ENCODE results near the gene MALL.
"Not testable (repeated sequence)": the region's sequence is repeated elsewhere in the genome, so short reads cannot be mapped to it uniquely, and the experiment has no call there.

MALL gene

DNA sequence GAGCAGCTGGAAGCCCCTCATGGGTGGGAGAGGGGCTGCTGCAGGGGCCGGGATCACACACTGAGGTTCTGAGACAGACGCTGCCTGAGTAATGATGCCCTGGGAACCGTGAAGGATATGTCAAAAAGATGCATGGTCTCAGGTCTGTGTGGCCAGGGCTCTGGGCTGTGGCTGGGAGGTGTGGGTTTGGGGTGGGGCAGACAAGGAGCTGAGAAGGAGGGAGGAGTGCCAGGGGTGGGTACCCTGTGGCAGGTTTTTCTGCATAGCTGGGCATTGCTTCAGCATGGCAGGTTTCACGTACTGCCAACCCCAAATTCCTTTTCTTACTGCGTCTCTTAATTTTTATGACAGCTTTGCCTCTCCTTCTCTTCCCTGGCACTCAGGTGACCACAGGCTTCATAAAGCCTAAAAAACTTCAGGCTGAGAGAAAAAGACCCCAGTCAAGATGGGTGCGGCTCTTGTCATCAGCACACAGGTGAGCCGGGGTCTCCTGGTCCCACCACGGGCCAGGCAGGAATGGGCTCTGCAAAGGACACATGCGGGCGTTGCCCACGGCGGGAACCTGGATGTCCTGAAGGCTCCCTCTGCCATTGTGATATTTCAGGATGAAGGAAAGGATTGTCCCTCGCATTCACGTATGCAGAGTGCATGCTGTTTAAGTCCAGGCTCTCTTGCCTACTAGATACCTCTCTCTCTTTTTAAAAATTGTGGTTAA lies 18.0 kb downstream of the MALL start:
- DNase-seq (ENCODE audit: low spot score): no peak

DNA sequence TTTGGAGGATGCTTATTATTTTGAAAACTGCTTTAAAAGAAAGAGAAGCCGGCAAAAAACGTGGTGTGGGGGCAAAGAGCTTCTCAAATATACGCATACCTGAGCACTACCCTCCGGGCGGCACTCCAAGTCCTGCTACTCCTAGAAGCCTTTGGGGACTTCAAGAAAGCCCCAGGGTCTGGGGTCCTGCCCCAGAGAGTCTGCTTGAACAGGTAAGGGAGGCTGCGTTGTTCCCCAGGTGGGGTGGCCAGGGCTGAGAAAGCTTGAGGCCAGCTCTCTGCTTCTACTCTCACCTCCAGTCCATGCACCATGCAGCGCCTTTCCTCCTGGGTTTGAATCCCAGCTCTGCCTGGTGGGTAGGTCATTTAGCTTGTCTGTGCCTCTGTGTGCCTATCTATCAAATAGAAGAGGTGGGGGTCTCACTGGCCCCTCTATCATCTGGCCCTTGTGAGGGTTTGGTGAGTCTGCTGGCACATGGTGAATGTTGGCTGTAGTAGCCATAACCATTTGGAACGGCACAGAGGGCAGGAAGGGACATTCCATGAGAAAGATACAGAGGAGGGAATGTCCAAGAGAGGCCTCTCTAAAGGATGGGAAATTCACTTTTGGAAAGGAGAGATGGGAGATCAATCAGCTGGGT lies 19.5 kb downstream of the MALL start:
- DNase-seq (ENCODE audit: low spot score): no peak

DNA sequence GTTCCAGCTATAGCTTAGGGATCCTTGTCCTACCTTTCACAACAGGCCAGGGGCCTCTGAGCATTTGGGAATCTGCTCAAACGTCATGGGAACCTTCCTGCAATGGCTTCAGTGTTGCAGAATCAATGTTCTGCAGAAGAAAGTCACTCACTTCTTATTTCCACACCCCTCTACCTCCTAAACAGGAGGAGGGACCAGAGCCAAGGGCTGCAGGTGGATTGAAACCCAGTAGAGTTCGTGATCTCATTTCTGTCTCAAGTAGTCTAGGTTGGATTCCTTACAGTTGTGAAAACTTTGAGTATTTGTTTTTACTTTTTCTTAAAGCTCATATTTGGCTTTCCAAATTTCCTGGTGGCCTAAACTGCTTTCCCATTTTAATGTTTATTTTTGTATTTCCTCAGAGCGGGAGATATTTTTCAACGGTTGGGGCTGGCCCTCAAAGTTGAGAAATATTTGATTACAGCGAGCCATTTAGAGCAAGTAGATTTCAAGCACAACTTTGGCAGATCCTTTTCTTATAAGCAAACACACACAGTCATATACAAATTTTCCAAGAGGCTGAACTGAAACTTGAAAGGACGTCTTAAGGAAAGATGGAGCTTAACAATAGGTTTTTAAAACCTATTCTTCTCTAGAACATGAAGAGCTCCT lies 20.6 kb downstream of the MALL start:
- not testable (repeated sequence) for DNase-seq (ENCODE audit: low spot score)

DNA sequence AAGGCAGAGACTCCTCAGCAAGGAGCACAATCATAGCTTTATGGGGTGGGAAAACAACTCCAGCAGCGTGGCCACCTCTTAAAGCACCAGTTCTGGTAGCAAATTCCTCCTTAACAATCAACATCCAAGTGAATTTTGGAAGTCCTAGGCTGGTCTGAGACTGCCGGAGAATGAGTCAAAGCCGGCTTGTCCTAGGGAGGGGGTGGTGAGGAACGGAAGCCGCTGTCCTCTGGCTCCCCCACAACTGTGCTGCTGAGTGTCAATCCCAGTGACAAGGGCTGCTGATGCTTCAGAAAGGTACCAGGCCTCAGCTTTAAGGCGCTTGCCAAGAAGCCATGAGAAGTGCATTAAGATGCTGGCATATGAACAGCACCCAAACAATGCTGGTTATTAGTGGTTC lies 21.7 kb downstream of the MALL start:
- DNase-seq (ENCODE audit: low spot score): not testable (repeated sequence)

DNA sequence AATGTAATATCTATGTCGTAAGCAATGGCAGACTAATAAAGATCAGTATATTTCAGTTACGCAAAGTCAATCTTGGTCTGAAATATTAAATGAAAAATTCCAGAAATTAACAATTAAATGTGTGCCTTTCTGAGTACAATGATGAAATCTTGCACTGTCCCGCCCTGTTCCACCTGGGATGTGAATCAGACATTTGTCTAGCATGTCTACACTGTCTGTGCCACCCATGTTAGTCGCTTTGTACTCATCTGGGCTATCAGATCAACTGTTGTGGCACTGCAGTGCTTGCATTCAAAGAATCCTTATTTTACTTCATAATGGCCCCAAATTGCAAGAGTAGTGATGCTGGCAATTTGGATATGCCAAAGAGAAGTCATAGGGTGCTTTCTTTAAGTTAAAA lies 25.5 kb downstream of the MALL start:
- not testable (repeated sequence) for DNase-seq (ENCODE audit: low spot score)

DNA sequence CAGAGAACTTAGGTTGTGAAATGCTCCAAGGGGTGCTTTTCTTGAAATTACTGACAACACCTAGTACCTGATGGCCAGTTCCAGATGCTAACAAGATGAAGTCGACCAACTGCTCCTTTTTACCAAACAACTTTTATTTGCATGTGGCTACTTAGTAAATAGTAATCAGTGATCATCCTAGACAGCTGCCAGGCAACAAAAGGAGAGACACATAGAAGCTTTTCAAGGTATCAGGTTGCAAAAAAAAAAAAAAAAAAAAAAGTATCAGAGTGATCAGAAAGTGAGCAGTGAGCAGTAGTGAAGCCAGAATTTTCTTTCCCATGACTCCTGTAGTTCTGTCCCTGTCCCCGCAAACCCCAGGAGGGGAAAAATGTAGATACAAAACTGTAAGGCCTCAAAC lies 31.9 kb downstream of the MALL start:
- not testable (repeated sequence) for DNase-seq (ENCODE audit: low spot score)

DNA sequence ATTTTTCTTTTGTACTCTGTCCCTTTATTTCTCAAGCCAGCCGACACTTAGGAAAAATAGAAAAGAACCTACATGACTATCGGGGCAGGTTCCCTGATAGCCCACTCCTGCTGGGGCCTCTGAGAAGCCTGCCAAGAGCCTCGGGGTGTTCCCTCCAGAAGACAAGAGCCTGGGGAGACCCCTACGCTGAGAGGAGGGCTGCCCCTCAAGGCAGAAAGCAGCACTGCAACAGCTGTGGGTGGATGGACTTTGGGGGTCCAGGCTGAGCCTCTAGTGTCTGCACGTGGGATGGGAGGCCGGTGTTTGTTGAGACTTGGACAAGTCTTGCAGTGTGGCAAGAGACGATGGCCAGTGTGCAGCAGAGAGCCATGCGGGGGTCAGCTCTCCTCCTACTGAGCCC lies 32.5 kb downstream of the MALL start:
- DNase-seq (ENCODE audit: low spot score): not testable (repeated sequence)

DNA sequence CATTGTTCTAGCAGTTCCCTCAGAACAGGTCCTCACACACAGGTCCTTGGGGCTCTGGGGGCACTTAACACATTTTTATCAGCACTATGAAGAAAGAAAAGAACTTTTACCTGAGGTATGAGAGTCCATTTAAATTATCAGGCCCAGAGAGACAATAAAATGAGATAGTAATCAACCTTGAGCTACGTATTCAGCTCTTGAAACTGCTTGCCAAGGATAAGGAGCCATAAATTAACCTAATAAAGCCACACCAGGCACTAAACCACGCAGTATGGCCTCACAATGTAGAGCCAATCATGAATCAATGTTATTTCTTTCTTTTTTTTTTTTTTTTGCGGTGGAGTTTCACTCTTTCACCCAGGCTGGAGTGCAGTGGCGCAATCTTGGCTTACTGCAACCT lies 37.5 kb downstream of the MALL start:
- not testable (repeated sequence) for DNase-seq (ENCODE audit: low spot score)

DNA sequence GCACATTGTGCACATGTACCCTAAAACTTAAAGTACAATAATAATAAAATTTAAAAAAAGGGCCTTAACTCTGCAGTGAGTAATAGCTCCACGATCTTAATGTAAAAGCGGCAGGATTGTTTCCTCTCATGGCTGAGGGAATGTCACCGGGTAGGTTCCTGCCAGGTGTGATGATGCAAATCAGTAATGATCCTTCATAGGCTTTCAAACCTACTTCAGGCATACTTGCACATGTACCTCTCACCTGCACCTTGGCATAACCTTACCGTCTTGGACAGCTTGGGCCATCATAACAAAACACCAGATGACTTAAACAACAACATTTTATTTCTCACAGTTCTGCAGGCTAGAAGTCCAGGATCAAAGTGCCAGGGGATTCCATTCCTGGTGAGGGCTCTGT lies 39.7 kb downstream of the MALL start:
- DNase-seq (ENCODE audit: low spot score): not testable (repeated sequence)

DNA sequence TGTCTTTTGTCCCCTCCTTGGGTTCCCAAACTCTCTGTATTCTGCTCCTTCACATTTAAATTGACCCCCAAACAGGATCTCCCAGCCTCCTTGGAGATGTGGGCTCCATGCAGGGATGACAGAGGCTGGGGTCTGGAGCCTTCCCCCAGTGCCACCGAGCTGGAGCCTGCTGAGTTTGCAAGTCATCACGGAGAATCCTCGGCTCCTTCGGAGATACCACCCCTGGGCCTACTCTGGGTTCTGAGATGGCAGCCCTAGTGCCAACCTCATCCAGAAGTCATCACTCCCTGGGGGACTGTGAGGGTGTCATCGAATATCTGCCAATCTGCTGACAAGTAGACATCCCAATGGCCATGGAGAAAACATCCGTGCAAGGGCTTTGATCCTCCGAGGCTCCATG lies 45.8 kb downstream of the MALL start:
- not testable (repeated sequence) for DNase-seq (ENCODE audit: low spot score)

DNA sequence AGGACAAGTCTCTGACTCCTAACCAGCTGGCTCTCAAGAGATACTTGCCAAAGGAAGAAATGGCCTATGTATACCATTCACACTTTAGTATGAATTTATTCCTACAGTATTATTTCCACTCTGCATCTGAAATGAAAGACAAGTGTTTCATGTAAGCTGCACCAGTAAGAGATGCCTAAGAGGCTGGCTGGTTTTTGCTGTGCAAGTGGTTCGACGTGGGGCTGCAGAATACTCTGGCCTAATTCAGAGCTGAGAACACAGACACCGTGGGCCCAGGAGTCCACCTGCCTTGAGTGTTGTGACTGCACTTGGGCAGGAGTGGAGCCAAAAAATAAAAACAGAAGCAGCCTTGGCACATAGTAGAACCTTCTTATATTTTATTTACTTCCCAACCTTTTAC lies 47.5 kb downstream of the MALL start:
- not testable (repeated sequence) for DNase-seq (ENCODE audit: low spot score)

DNA sequence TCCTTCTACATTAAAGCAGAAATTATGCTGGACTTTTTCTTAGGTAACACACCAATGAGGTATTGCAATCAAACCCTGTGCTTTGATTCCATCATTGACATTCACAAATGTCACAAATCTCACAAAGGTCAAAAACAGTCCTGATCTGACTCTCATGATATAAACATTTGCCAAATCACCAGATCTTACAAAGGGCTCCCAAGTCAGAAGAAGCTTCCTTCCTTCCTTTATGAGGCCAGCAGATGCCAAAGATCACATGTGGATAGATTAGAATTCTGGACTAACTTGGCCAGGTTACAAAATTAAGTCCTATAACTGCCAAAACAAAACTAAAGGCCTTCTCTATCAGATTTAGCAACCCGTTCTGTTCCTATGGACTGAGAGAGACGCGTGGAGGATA lies 53.3 kb downstream of the MALL start:
- DNase-seq (ENCODE audit: low spot score): not testable (repeated sequence)

DNA sequence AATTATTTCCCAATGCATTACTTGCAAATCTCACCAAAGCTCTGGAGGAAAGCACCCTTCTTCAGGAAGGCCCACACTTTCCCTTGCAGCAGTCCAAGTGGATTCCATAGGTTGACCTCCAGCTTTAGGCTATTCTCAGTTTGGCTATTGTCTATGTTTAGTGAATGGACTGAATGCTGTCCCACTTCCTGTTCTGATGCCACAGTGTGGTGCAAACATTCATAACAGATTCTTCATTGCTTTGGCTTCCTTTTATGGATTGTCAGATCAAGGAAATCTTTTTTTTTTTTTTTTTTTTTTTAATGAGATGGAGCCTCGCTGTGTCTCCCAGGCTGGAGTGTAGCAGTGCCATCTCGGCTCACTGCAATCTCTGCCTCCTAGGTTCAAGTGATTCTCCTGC lies 55.1 kb downstream of the MALL start:
- not testable (repeated sequence) for DNase-seq (ENCODE audit: low spot score)

DNA sequence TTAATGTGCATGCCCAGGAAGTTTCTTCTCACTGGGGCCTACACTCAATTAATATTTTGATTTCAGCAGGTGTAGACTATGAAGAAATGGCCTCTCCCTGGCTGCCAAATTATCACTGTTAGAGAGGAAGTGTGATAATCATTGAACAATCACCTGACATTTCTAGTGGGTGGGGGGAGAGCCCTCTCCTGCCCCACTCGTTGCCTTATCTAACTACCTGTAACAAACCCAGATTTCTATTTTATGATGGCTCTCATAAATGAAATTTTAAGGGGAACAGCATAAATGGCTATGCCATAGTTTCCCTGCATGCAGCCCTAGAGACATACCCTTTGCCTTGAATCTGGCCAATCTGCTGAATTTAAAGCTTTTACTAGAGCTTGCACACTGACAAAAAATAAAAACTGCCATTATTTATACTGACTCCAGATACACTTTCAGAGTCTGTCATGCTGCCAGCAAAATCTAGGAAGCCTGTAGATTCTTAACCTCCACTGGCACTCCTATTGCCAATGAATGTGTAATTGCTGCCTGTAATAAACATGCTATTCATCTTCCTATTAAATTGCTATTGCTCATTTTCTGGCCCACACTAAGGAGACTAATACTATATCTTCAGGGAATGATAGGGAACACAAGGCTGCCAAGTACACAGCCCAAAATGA lies 55.8 kb downstream of the MALL start:
- DNase-seq (ENCODE audit: low spot score): not testable (repeated sequence)

DNA sequence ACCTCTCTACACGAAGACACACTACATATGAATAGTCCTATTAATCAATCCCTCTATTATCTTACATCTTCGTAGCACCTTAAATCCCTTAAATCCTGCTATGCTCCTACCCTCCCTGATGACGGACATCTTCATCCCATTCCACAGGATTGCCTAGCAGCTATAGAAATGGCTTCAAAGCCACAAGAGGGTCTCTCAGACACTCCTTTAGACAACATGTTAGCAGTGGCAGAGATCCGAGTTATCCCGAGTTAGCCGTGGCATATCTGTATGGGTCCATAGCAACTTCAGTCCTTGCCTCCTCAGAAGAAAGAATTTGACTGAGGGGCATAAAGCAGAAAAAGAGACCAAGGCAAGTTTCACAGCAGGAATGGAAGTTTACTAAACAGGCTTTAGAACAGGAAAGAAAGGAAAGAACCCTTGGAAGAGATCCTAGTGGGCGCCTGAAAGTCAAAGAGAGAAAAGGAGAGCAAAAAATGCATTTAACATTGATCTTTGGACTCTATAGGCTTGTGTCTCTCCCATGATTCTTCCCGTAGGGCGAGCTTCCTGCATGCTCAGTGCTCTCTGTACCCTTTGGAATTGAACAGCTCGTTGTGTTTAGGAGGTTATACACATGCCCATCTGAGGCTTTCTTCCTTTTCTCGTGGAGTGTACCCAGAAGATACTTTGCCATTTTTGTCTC lies 56.5 kb downstream of the MALL start:
- not testable (repeated sequence) for DNase-seq (ENCODE audit: low spot score)

DNA sequence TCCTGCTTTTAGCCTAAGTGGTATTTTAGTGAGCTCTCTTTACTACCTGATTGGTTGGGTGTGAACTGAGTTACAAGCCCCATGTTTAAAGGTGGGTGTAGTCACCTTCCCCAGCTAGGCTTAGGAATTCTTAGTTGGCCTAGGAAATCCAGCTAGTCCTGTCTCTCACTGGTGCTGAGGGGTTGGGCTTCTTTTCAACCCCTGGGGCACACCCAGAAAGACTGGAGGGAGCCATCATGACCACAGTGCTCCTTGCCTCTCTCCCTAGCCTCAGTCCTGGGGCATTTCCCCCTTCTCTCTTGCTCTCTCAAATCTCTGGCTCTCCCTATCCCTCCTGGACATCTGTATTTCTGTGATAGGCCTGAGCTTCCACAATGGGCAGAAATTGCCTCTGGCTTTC lies 57.6 kb downstream of the MALL start:
- DNase-seq (ENCODE audit: low spot score): not testable (repeated sequence)

DNA sequence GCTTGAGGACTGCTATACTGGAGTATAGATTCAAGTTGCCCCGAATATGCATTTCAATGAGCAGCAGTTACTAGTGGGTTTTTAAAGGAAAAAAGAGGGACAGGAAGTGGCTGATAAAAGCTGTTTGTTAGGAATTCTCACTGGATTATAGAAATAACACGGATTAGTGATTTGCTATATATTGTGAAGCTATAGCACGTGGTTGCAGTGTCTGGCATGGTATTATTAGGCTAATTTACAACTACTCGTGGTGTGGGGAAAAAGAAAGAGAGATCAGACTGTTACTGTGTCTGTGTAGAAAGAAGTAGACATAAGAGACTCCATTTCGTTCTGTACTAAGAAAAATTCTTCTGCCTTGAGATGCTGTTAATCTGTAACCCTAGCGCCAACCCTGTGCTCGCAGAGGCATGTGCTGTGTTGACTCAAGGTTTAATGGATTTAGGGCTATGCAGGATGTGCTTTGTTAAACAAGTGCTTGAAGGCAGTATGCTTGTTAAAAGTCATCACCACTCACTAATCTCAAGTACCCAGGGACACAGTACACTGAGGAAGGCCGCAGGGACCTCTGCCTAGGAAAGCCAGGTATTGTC lies 59.7 kb downstream of the MALL start:
- not testable (repeated sequence) for DNase-seq (ENCODE audit: low spot score)

DNA sequence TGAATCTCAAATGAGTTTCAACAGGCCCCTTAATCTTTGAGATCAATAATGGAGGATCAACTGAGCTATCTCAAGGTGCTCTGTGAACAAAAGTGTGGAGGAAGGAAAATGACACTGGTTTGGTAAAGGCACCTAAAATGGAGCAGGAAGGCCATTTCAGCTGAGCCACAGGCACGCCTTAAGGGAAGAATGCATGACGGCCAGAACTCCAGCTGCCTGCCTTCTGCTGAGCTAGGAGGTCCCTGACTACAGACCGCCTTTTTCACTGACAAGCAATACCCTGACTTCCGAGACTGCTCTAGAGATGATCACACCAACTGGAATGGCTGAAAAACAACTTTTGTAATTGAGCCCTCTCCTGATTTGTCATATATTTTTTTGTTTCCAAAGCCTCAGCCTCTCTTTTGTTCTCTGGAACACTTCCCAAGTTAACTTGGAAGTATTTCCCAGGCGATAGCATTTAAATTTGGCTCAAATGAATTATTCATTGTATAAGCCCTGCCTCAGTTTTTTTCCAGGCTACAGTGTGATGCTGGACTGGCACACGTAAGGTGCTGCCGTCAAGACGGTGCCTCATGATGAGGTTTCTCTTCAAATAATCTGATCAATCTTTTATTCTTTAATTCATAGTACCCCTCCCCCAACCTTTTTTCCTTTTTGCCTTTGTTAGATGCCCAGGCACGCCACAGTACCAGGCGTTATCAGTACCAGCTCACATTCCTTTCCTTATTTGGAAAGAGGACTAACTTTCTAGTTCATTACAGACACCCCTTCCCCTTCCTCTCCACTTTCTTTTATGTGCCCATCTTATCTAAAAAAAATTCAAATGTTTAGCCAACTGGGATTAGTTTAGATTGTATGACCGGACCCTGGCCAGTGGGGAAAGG lies 60.9 kb downstream of the MALL start:
- DNase-seq (ENCODE audit: low spot score): not testable (repeated sequence)

DNA sequence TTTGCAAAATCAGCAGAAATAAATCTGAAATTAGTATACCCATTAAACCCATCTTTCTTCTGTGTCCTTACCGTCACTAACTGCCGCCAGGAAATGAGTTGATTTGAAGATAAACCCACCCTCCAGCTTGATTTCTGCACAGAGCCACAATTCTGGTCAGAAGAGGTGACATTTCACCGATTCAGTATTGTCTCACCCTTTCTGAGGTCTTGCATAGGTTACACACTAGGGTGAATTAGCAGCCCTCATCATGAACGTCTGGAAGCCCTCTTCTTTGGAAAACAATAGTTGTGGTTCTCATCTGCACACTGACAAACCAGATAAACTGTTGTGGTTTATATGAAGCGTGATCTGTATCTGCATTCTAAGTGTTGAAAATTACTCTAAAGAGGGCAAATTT lies 61.9 kb downstream of the MALL start:
- DNase-seq (ENCODE audit: low spot score): not testable (repeated sequence)

DNA sequence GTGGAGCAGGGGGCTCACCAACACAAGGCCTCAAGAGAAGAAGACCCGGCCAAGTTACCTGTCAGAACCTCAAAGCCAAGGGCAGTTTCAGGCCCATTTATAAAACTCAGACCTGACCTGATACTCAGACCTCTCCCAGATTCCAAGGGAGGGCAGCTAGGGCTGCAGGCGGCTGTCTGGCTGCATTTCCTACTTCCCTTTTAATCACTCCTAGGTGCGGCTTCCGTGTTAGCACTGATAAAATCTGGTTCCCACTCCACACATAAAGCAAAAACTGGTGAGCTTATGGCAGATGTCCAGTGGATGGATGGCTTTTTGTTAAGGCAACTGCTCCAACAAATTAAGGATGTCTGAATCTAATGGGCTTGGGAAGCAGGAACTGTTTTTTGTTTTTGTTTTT lies 63.5 kb downstream of the MALL start:
- DNase-seq (ENCODE audit: low spot score): not testable (repeated sequence)

DNA sequence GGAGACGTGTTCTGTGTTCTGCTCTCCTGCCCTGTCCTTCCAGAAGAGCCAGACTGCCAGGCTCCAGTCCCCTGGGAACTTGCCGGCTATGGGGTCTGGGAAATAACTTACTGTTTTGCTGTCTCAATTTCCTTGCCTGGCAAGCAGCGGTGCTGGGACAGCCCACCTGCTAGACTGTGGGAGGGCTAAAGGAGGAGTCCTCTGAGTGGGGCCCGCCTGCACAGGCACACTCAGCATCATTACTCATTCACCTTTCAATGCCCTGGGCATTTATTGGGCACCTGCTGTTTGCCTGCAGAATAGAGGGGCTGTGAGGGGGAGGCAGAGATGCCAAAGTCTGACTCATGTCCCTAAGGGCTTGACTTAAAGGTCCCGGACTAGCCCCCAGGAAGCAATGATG lies 65.4 kb downstream of the MALL start:
- not testable (repeated sequence) for DNase-seq (ENCODE audit: low spot score)

Data from NAMALWA (cell line).